Epithelial cell of proximal tubule (primary cell): ENCODE data around the gene NCAPG2. TPM values are rescaled to one million over a fixed set of nuclear protein-coding genes. Genes with fewer than 3 reads are reported as not detected.
"Not testable (repeated sequence)": the region's sequence is repeated elsewhere in the genome, so short reads cannot be mapped to it uniquely, and the experiment has no call there.

ENCODE experiments used
- DNase-seq: peaks from one replicate; pipeline ENCODE4 v3.0.0-alpha.2; 2011; ENCODE audit warnings: low read depth
- H3K4me3 ChIP-seq: 2 replicates; pipeline ENCODE4 v1.5.1; 2011; ENCODE audit warnings: low read depth, mild to moderate bottlenecking, low read length
- CTCF ChIP-seq: conservative IDR thresholded peaks from 2 replicates; pipeline ENCODE4 v1.5.1; 2012; ENCODE audit warnings: low read depth, mild to moderate bottlenecking, low read length
- total RNA-seq: library from RNA; depleted of rRNA; stranded (reverse); fragments of >200 nt; gene quantifications from 2 replicates; pipeline ENCODE4 v1.2.3, GENCODE V29; 2015

NCAPG2 gene
- total RNA-seq, 1 donor from 2014 or later, result 30.1 TPM

- no peak overlapping the region for H3K4me3 ChIP-seq
- TF ChIP-seq CTCF, result no peak
- DNase-seq, result no peak
Observed at GRCh38 chr7:158699341-158699740, 5.3 kb downstream of the NCAPG2 start.

- DNase-seq, result no peak
- TF ChIP-seq CTCF, result no peak
- H3K4me3 ChIP-seq, result no peak overlapping the region
Observed at GRCh38 chr7:158698657-158699195, 5.9 kb downstream of the NCAPG2 start.

- not testable (repeated sequence) for DNase-seq, H3K4me3 ChIP-seq
Observed at GRCh38 chr7:158697597-158697996, 7.0 kb downstream of the NCAPG2 start.

- peak; percentile 16 for DNase-seq
- H3K4me3 ChIP-seq, result no peak overlapping the region
- TF ChIP-seq CTCF, result peak; percentile 69
Observed at GRCh38 chr7:158695726-158696452, 8.7 kb downstream of the NCAPG2 start.

- H3K4me3 ChIP-seq, result no peak overlapping the region
- no peak for TF ChIP-seq CTCF
- no peak for DNase-seq
Observed at GRCh38 chr7:158695056-158695455, 9.5 kb downstream of the NCAPG2 start.

GRCh38 chr7:158694650-158695049, 10.0 kb downstream of the NCAPG2 start:
- TF ChIP-seq CTCF, result no peak
- H3K4me3 ChIP-seq, result no peak overlapping the region
- no peak for DNase-seq

- no peak overlapping the region for H3K4me3 ChIP-seq
- DNase-seq, result no peak
- no peak for TF ChIP-seq CTCF
Observed at GRCh38 chr7:158689488-158689887, 15.1 kb downstream of the NCAPG2 start.
